PFSK-1 (cell line): Measurements from ENCODE around the gene KICS2.

Experiments used
- FOXP2 ChIP-seq: optimal IDR thresholded peaks from 2 replicates; pipeline ENCODE3; 2011; ENCODE audit warnings: borderline replicate concordance, control low read depth, inconsistent platforms; ENCODE audit not compliant: insufficient read depth; ENCODE audit errors: extremely low read length, extremely low read depth
- POLR2AphosphoS5 ChIP-seq: IDR thresholded peaks from 2 replicates; pipeline ENCODE4 v1.6.1; 2012; ENCODE audit warnings: low read depth, mild to moderate bottlenecking, control low read depth, low read length, moderate library complexity
- SIN3A ChIP-seq: IDR thresholded peaks from 2 replicates; pipeline ENCODE4 v1.6.1; 2012; ENCODE audit warnings: mild to moderate bottlenecking, low read length, moderate library complexity, borderline replicate concordance; ENCODE audit not compliant: insufficient read depth
- TAF1 ChIP-seq: IDR thresholded peaks from 2 replicates; pipeline ENCODE4 v1.6.1; 2012; ENCODE audit warnings: low read length, control low read depth, borderline replicate concordance; ENCODE audit not compliant: insufficient read depth
- TF ChIP-seq, protein P1 (sequence below), 2 experiments: IDR thresholded peaks; 2 replicates each; pipeline versions ENCODE4 v1.6.1 to v1.8.0; 2011 to 2012; ENCODE audit warnings: low read depth in 2 of 2, low read length in 2 of 2, control low read depth in 1 of 2, inconsistent platforms in 1 of 2, mild to moderate bottlenecking in 1 of 2, moderate library complexity in 1 of 2; ENCODE audit not compliant: insufficient read depth in 1 of 2

Gene KICS2

DNA sequence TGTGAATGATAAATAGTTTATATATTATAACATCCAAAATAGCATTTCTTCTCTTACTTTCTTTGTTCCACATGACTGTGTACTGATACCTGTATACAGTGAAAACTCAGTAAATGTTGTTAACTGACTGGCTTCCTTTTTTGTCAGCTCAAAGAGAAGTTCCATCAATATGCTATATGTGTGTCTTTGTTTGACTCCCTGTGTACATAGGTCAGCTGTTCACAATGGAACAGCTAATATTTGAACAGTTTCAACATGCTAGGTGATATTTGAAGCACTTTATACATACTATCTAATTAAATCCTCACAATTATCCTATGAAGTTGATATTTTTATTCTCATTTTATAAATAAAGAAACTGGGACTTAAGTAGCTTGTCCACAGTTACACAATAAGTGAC, 15.3 kb upstream of the KICS2 start:
- TF ChIP-seq FOXP2 (no peak), TAF1 (no peak), SIN3A (no peak), POLR2AphosphoS5 (no peak)
- TF ChIP-seq, protein P1, sequence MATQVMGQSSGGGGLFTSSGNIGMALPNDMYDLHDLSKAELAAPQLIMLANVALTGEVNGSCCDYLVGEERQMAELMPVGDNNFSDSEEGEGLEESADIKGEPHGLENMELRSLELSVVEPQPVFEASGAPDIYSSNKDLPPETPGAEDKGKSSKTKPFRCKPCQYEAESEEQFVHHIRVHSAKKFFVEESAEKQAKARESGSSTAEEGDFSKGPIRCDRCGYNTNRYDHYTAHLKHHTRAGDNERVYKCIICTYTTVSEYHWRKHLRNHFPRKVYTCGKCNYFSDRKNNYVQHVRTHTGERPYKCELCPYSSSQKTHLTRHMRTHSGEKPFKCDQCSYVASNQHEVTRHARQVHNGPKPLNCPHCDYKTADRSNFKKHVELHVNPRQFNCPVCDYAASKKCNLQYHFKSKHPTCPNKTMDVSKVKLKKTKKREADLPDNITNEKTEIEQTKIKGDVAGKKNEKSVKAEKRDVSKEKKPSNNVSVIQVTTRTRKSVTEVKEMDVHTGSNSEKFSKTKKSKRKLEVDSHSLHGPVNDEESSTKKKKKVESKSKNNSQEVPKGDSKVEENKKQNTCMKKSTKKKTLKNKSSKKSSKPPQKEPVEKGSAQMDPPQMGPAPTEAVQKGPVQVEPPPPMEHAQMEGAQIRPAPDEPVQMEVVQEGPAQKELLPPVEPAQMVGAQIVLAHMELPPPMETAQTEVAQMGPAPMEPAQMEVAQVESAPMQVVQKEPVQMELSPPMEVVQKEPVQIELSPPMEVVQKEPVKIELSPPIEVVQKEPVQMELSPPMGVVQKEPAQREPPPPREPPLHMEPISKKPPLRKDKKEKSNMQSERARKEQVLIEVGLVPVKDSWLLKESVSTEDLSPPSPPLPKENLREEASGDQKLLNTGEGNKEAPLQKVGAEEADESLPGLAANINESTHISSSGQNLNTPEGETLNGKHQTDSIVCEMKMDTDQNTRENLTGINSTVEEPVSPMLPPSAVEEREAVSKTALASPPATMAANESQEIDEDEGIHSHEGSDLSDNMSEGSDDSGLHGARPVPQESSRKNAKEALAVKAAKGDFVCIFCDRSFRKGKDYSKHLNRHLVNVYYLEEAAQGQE (IDR thresholded peaks at IDR 0.05; ENCODE audit: insufficient read depth in 1 of 2, low read depth in 2 of 2, low read length in 2 of 2): no peak

DNA sequence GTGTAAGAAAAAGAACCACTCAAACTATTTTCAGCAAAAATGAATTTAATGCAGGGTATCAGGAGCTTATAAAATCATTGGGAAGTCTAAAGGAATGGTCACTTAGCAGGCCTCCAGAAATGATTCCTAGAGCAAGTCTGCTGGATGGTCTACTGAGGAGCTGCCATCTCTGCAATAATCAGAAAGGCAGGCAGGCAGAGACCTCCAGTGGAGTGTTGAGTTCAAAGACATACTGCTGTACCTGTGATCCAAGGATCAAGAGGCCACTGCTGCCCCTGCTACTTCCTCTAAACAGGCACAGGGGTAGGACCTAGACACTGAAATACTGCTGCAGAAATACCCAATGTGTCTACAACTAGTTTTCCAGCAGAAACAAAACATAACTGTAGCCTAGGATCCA, 14.5 kb upstream of the KICS2 start:
- TF ChIP-seq POLR2AphosphoS5: no peak
- TF ChIP-seq TAF1: no peak
- no peak for TF ChIP-seq FOXP2
- no peak for TF ChIP-seq SIN3A
- TF ChIP-seq, protein P1 (IDR thresholded peaks at IDR 0.05; ENCODE audit: insufficient read depth in 1 of 2, low read depth in 2 of 2, low read length in 2 of 2): no peak

DNA sequence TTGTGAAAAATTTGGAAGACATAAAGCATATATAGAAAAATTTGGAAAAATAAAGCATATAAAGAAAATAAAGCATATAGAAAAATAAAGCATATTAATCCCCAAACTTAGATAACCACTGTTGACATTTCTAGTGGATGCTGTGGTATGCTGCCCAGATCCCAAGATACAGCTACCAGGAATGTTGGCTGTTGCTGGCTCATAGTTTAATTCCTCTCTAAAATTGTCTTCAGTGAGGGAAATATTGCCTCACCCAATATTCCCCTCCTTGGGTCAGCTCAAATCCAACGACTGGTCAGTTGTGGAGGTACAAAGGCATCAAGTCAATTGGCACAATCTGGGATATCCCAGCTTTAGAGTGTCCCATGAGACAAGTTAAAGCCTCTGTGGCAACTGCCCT, 10.1 kb upstream of the KICS2 start:
- TF ChIP-seq SIN3A (no peak), POLR2AphosphoS5 (no peak), FOXP2 (no peak), TAF1 (no peak)
- TF ChIP-seq, protein P1 (IDR thresholded peaks at IDR 0.05; ENCODE audit: insufficient read depth in 1 of 2, low read depth in 2 of 2, low read length in 2 of 2): no peak

DNA sequence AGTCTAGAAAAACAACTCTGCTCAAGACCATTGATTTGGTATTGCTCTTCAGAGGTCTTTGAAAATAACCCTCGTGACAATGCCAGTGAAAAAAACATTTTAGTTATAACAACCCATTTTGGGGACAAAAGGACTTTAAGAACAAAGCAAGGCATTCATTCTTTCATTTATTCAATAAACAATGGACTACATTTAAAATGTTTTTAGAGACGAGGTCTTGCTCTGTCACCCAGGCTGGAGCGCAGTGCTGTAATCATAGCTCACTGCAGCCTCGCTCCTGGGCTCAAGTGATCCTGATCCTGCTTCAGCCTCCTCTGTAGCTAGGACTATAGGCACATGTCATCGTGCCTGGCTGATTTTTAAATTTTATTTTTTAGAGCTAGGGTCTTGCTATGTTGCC, 7.7 kb upstream of the KICS2 start:
- TF ChIP-seq POLR2AphosphoS5 (no peak), TAF1 (no peak), FOXP2 (no peak), SIN3A (no peak)
- TF ChIP-seq, protein P1 (IDR thresholded peaks at IDR 0.05; ENCODE audit: insufficient read depth in 1 of 2, low read depth in 2 of 2, low read length in 2 of 2): no peak

DNA sequence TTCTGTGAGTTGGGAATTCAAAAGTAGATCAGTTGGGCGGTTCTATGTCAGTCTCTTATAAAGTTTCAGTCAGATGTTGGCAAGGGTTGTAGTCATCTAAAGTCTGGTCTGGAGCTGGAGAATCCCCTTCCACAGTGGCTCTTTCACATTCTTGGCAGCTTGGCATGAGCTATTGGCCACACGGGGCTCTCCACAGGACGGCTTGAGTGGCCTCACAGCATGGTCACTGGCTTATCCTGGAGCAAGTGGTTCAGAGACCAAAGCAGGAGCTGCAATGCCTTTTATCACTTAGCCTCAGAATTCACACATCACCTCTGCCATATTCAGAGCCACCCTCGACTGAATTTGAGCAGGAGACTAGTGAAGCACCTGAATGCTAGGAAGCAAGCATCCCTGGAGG, 7.1 kb upstream of the KICS2 start:
- TF ChIP-seq, protein P1 (IDR thresholded peaks at IDR 0.05; ENCODE audit: insufficient read depth in 1 of 2, low read depth in 2 of 2, low read length in 2 of 2): no peak
- no peak for TF ChIP-seq FOXP2
- TF ChIP-seq TAF1: no peak
